MCF 10A (cell line): ENCODE measurements around the gene SLC6A8. TPM values are rescaled to one million over a fixed set of nuclear protein-coding genes. Genes with fewer than 3 reads are reported as not detected.

ENCODE experiments used
- BruUV-seq: library from RNA; stranded (reverse); fragments of 400-500 nt; replicated peaks from 2 replicates; lab custom pipeline; 2021; lab: Mats Ljungman, UMichigan
- CTCF ChIA-PET: fragments of 300-600 bp; sonication (Branson Sonifier 250); formaldehyde crosslinking; extraction: SDS; loops from one replicate; lab custom pipeline; 2021; ENCODE audit warnings: antibody characterized with exemption, inconsistent platforms; lab: Yijun Ruan, JAX
- POLR2A ChIA-PET: fragments of 300-600, 350-650 bp; sonication (Branson Sonifier 250); formaldehyde crosslinking; extraction: SDS; loops from one replicate; lab custom pipeline; 2020; ENCODE audit warnings: antibody characterized with exemption, inconsistent platforms; lab: Yijun Ruan, JAX
- DNase-seq: peaks from one replicate; pipeline ENCODE4 v3.0.0-alpha.2; 2018; ENCODE audit not compliant: unreplicated experiment
- H3K27ac Mint-ChIP-seq: one replicate; pipeline ENCODE4 v1.8.0; 2022; ENCODE audit warnings: mild to moderate bottlenecking, low read depth, mixed read lengths; ENCODE audit not compliant: unreplicated experiment
- H3K27me3 Mint-ChIP-seq: one replicate; pipeline ENCODE4 v1.8.0; 2022; ENCODE audit warnings: mixed read lengths; ENCODE audit not compliant: insufficient read depth, unreplicated experiment
- H3K36me3 Mint-ChIP-seq: one replicate; pipeline ENCODE4 v1.8.0; 2022; ENCODE audit warnings: mild to moderate bottlenecking, moderate library complexity, mixed read lengths; ENCODE audit not compliant: insufficient read depth, unreplicated experiment
- H3K4me1 Mint-ChIP-seq: one replicate; pipeline ENCODE4 v1.8.0; 2022; ENCODE audit warnings: mixed read lengths; ENCODE audit not compliant: insufficient read depth, unreplicated experiment
- H3K4me3 Mint-ChIP-seq: one replicate; pipeline ENCODE4 v1.8.0; 2022; ENCODE audit warnings: mild to moderate bottlenecking, moderate library complexity, mixed read lengths; ENCODE audit not compliant: unreplicated experiment
- H3K9me3 Mint-ChIP-seq: one replicate; pipeline ENCODE4 v1.8.0; 2022; ENCODE audit warnings: mixed read lengths; ENCODE audit not compliant: unreplicated experiment
- CTCF ChIP-seq: fragments of 200-600 bp; IDR thresholded peaks from one replicate; pipeline ENCODE4 v1.8.0; 2022; ENCODE audit warnings: antibody characterized with exemption, mild to moderate bottlenecking; ENCODE audit not compliant: unreplicated experiment
- intact Hi-C: fragments of 100-400 bp; cut with micrococcal nuclease; formaldehyde crosslinking; loops from 2 replicates; pipeline ENCODE4 v1.14.1; 2022
- total RNA-seq: library from RNA; stranded (reverse); gene quantifications from 2 replicates; pipeline ENCODE4 v1.2.3, GENCODE V29; 2022

Gene SLC6A8
- total RNA-seq, 1 experiment from 2014 or later, result 66.6 TPM

GRCh38 chrX:153646620-153647373 lies 40.9 kb upstream of the SLC6A8 start, which contains the start of gene DUSP9:
Gene DUSP9, plus strand, starts transcription at chrX:153647203. Its CDS starts 751 bp downstream, at chrX:153647954.
- intact Hi-C loops, result no loop called here
- Mint-ChIP-seq H3K27me3 (peaks cover 11% of the 10 kb centered on the region), H3K9me3 (no peaks in the 10 kb centered on the region), H3K4me3 (no peak within 1 kb of the TSS), H3K4me1 (peaks cover 6% of the 10 kb centered on the region), H3K27ac (no peak within 1 kb of the TSS), H3K36me3 (no peaks in the 10 kb centered on the region)
- no peak for DNase-seq
- CTCF ChIA-PET, result interaction anchor here (0.6 to 3.2 kb wide), 5 partner anchors 15 to 138 kb away, joined by 3 to 17 read pairs (median 4); no protein-coding TSS in a partner anchor
- POLR2A ChIA-PET, result no interaction called here
- no peak for TF ChIP-seq CTCF
- BruUV-seq, result no TSS peak

- no peaks in the 10 kb centered on the region for H3K9me3 Mint-ChIP-seq
- no peak overlapping the region for H3K4me3 Mint-ChIP-seq
- peaks cover 6% of the 10 kb centered on the region for H3K27me3 Mint-ChIP-seq
- no peak overlapping the region for H3K27ac Mint-ChIP-seq
- ChIA-PET POLR2A (no interaction called here), CTCF (interaction anchor here (0.6 to 3.2 kb wide), 4 partner anchors 20 to 156 kb away, joined by 3 to 17 read pairs (median 4); no protein-coding TSS in a partner anchor)
- peaks cover 6% of the 10 kb centered on the region for H3K4me1 Mint-ChIP-seq
- intact Hi-C loops, result no loop called here
- H3K36me3 Mint-ChIP-seq, result no peaks in the 10 kb centered on the region
- no peak for DNase-seq
- no TSS peak for BruUV-seq
- no peak for TF ChIP-seq CTCF
Observed at GRCh38 chrX:153647461-153648357, 40.0 kb upstream of the SLC6A8 start.

- H3K4me3 Mint-ChIP-seq, result no peak overlapping the region
- H3K4me1 Mint-ChIP-seq, result peaks cover 6% of the 10 kb centered on the region
- ChIA-PET POLR2A (no interaction called here), CTCF (interaction anchor here (0.6 to 0.8 kb wide), 3 partner anchors 19 to 84 kb away, joined by 3 read pairs; no protein-coding TSS in a partner anchor)
- TF ChIP-seq CTCF, result no peak
- no peaks in the 10 kb centered on the region for H3K36me3 Mint-ChIP-seq
- intact Hi-C loops, result no loop called here
- no peak for DNase-seq
- no peaks in the 10 kb centered on the region for H3K27me3 Mint-ChIP-seq
- H3K27ac Mint-ChIP-seq, result no peak overlapping the region
- H3K9me3 Mint-ChIP-seq, result no peaks in the 10 kb centered on the region
- BruUV-seq, result no TSS peak
Observed at GRCh38 chrX:153648358-153649177, 39.2 kb upstream of the SLC6A8 start.
